ENCODE measurements around the gene SMIM29.

Gene SMIM29

DNA sequence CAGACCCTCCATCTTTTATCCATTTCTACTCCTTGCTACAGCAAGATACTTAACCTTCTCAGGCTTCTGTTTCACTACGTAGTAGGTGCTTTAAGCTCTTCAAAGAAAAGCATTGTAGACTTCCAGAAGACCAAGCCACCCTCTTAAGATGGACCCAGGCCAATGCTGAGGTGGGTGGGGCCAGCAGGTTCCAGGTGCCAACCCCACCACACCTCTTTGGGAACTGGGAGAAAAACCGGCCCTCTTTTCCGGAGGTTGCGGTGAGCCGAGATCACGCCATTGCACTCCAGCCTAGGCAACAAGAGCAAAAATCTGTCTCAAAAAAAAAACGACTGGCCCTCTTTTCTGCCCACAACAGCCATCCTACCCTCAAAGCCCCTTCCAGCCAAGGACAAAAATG, 22.7 kb downstream of the SMIM29 start:
- DNase-seq (ENCODE audit: low spot score), result no peak

DNA sequence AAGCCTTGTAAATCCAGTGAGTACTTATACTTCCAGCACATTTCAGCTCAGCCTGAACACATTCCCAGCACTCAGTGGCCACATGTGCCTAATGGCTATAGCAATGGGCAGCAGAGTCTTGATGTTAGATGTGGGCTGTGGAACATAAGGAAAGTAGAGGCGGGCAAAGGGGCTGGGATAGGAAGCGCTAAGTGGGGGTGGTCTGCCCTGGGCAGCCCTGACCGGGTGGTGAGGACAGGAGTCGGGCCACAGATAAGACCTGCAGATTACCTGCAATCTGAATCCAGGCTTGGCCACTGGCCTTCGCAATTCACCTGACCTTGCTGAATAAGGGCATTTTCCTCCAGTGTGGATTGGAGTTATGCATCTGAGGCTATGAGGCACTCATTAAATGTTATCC, 23.3 kb downstream of the SMIM29 start:
- DNase-seq (ENCODE audit: low spot score), result no peak

DNA sequence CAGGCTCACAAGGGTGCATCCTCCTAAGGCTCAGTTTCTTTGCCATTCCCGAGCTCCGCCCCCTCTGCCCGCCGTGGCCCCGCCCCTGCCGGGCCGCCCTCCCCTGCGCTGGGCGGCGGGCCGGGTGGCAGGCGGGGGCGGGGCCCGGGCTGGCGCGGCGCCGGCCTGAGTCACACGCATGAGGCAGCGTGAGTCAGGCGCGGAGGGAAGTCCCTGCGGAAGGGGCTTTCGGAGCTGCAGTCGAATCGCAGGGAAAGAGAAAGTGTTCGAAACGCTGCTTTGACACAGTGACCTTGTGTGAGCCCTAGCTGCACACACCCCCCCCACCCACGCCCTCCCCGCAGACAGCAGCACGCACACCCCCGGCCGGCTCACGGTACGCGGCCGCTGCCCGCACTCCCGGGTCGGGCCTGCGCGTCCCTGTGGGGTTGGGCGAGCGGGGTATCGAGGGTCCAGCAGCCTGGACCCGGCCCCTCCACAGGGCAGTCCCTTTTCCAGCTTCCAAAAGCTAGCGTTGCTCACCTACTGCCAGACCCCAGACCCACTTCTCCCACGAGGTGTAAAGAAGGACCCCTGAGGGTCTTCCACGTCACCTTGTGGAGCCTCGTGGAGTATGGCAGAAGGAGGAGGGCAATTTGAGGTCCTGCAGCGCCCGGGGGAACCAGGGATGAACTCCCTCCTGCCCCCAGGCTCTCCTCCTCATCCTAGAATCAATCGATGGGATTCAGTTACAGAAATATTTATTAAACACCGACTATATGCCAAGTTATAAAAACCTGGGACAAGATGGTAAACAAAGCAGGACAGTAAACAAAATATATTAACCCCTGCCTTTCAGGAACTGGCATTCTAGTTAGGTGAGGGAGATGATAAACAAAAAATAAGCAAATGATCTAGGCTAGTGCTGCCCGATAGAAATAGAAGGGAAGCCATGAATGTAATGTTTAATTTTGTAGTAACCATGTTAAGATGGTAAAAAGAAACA, 24.6 kb downstream of the SMIM29 start:
- DNase-seq (ENCODE audit: low spot score), result peak; percentile 99

DNA sequence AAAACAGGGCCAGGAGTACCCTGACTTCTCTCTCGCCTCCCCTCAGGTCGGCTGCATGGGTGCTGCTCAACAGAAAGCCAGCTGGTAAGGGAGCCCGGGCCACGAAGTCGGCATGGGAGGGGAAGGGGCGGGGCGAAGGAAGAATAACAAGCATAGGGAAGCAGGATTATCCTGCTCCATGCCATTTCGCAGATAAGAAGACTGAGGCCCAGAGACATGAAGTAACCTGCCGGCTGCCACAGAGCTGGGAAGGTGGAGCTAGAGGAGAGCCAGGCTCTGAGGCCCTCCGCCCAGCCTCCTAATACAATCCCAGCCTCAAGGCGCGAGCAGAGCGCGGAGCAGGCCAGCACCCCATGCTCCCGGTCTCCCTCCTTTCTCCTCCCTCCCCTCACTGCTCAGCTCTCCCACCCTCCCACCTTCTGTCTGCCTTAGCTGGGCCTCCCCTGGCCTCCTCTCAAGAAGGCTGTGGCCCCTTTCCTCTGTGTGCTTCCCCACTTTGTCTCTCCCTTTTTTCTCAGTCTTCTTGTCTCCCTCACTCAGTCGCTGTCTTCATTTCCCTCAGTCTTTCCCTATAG, 25.3 kb downstream of the SMIM29 start:
- DNase-seq (ENCODE audit: low spot score), result no peak

DNA sequence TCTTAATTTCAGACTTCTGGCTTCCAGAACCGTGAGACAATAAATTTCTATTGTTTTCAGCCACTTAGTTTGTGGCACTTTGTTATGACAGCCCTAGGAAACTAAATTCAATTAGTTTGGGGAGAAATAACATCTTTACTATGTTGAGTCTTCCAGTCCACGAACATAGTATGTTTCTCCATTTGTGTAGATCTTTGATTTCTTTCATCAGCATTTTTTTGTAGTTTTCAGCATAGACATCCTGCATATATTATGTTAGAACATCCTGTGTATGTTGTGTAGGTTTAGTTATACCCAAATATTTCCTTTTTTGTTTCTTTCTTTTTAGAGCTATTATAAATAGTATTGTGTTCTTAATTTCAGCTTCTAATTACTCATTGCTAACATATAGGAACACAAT, 30.1 kb downstream of the SMIM29 start:
- no peak for DNase-seq (ENCODE audit: low spot score)

DNA sequence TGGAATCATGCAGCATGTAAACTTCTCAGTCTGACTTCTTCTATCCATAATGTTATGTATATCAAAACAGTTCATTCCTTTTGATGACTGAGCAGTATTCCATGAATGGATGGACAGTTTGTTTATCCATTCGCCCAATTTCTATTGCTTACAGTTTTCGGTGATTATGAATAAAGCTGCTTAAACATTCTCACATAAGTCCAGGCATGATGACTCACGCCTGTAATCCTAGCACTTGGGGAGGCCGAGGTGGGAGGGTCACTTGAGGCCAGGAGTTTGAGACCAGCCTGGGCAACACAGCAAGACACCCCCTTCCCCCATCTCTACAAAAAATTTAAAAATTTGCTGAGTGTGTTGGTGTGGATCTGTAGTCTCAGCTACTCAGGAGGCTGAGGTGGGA, 35.0 kb downstream of the SMIM29 start:
- DNase-seq (ENCODE audit: low spot score), result no peak

DNA sequence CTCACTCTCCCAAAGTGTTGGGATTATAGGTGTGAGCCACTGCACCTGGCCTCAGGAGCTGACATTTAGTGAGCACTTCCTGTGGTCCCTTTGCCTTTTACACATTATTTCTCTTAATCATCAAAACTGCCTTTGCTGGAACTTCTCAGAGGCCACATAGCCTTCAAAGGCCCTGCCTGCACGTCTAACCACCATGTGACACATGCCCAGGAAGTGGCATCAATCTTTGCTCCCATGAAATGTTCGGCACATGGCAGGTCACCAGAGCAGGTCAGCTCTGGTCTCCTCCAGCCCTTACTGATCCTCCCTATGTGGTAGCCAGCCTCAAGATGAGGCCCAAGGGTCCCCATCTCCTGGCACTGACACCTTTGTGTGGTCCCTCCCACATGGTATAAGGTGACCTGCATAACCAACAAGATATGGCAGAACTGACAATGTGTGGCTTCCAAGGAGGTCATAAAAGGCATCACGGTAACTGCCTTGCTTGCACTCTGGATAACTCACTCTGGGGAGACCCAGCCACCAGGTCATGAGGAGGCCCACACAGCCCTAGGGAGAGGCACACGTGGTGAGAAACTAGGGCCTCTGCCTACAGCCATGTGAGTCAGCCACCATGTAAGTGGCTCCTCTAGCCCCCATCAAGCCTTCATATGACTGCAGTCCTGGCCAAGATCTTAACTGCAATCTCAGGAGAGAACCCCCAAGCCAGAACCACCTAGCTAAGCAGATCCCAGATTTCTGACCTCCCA, 40.9 kb downstream of the SMIM29 start:
- DNase-seq (ENCODE audit: low spot score), result no peak

DNA sequence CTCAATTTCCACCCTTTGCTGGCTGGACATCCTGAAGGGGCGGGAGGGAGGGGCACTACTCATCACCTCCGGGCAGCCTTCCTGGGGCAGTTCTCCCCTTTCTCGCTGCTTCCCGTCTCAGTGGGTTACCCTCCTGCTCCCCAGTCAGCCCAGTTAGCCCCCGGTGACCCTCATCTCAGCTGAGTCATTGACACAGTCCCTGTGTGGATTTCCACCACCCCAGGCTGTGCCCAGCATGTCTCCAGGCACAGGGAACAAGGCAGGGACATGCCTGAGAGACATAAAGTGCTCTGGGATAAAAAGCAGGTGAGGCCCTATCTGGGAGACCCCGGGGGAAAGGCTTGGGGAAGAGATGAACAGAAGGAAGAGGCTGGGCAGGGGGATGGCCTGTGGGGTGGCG, 42.1 kb downstream of the SMIM29 start:
- no peak for DNase-seq (ENCODE audit: low spot score)

DNA sequence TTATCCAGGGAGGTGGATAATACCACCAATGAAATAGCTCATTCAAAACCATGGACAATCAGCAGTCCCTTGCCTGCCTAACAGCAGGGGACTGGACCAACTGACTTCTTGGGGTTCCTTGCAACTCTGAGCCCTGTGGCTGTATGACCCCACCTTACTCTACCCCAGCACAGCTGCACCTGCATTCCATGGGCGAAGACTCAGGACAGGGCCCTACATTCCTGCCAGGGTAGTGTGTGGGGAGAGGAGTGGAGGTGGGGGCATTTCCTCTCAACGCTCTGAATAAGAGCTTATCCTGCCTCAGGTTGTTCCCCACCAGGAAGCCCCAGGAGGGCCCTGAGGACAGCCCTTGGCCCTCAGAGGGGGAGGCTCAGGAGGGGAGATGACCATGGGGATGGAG, 42.9 kb downstream of the SMIM29 start:
- DNase-seq (ENCODE audit: low spot score), result no peak

DNA sequence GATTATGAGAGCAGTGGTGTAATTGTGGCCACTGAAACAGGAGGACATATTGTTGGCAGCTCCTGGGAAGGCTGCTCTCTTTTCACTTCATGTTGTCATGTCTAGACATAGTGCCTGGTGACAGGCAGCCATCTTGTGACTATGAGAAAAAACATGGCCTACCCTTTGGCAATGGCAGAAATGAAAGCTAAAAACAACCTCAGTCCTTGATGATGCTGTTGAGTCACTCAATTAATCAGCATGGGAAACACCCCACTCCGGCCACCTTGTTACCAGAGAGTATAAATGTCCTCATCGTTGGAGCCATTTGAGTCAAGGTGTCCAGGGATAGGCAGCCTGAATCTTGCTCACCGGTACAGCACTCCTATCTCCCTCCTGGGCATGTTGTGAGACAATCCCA, 43.3 kb downstream of the SMIM29 start:
- DNase-seq (ENCODE audit: low spot score), result no peak

DNA sequence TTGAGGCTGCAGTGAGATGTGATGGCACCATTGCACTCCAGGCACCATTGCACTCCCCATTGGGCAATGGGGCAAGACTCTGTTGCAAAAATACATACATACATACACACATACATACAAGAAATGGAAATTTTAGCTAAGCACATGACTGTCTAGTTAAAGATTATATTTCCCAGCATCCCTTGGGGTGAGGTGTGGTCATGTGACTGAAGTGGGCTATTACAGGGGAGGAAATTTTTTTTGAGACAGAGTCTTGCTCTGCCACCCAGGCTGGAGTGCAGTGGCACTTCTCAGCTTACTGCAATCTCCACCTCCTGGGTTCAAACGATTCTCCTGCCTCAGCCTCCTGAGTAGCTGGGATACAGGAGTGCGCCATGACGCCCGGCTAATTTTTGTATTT, 44.1 kb downstream of the SMIM29 start:
- DNase-seq (ENCODE audit: low spot score), result no peak

DNA sequence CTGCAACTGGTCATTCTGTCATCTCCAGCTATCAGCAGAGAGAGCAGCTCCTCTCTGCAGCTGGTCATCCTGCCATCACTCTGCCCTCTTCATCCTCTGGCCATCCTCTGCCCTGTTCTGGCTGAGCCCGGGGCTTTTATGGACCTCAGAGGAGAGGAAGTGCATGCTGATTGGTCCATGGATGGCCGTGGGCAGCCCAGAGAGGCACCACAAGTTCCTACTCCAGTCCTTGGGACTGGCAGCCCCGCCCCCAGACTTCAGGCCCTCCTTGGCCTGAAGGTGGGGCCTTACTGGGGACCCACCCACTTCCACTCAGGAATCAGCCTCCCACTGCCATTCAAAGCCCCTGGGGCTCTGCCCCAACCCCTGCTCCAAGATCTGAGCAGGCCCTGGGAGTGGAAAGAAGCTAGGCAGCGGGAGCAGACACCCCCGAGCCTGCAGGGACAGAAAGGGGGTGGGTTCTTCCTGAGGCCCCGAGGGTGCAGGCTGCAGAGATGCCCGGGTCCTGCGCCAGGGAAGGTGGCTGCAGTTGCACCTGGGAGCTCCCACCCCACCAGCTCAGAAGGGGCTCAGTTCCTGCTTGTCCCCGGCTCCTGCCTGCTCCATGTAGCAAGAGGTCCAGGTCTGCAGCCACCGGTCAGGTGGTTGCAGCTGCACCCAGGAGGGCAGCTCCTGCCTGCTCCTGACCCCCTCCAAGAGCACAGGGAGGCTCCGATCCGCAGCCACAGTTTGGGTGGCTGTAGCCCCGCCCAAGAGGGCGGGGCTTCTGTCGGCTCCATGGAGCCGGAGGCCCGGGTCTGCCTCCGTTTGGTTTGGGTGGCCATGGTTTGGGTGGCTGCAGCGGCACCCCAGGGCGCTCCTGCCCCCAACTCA, 46.2 kb downstream of the SMIM29 start:
- DNase-seq (ENCODE audit: low spot score), result no peak

DNA sequence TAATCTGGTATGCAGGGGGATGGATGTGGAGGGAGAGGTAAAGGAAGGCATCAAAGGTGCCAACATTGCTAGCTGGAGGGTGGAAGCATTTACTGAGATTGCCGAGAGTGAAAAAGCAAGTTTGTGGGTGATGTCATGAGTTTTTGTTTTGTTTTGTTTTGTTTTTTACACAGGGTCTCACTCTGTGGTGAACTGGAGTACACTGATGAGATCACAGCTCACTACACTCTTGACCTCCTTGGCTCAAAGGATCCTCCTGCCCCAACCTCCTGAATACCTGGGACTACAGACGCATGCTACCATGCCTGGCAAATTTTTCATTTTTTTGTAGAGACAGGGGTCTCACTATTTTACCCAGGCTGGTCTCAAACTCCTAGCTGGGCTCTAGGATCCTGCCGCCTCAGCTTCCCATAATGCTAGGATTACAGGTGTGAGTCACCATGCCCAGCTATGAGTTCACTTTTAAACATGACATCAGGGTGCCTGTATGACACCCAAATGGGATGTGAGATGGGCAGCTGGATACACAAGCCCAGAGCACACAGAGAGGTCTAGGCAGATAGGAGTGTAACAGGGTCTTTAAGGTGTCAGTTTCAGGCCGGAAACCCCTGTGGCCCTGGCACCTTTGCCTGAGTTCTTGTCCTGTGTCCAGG, 47.2 kb downstream of the SMIM29 start:
- DNase-seq (ENCODE audit: low spot score), result no peak

DNA sequence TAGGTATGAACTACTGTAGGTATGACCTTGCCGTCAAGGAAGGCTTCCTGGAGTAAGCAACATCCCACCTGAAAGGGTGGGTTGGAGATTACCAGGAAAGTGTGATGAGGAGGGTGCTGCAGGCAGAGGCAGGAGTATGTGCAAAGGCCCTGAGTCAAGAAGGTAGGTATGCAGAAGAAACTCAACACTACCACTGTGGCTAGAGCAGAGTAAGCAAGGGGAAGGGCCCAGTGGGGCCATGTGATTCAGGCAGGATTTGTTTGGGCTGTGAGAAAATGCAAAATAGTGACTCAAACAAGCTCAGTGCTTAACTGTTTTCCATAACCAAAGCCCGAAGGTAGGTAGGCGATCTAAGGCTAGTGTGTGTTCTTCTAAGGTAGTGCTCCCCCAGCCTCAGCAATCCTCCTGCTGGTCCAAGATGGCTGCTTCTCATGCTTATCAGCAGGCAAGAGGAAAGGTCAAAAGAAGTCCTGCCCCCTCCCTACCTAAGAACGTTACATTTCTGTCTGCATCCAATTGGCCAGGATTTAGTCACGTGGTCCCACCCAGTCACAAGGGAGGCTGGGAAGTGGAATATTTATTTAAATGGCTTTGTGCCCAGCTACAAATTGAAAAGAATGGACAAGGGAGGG, 48.4 kb downstream of the SMIM29 start:
- no peak for DNase-seq (ENCODE audit: low spot score)

DNA sequence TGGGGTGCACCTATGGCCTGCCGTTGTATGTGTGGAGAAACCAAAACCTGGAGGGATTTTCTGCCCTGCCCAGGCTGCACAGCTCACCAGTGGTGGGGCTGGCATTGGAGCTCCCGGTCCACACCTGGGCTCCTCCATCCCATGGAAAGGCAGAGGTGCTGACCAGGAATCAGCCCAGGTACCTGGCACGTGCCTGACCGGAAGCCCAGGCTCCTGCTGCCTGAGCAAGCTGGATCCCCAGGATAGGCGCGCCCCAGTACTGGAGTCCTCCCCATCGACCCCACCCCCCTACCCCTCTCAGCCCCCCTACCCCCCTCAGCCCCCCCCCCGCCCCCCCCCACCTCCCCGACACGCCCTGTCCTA, 52.0 kb downstream of the SMIM29 start:
- DNase-seq (ENCODE audit: low spot score), result no peak

Measured in GM03348 (cell line).